Sigmoid colon (tissue), 7 donors: ENCODE results near the gene TMEM255A. TPM values are rescaled to one million over a fixed set of nuclear protein-coding genes. Genes with fewer than 3 reads are reported as not detected.
"Not testable (repeated sequence)": the region's sequence is repeated elsewhere in the genome, so short reads cannot be mapped to it uniquely, and the experiment has no call there.

Experiments used
- DNase-seq: peaks from one replicate; pipeline ENCODE4 v3.0.0-alpha.2; 2019
- H3K27ac ChIP-seq, 4 donors: fragments of 200-600 bp; sonication (generic); one replicate each; pipeline ENCODE4 v1.5.1; 2016 to 2019; ENCODE audit warnings: mild to moderate bottlenecking in 1 of 4
- H3K27me3 ChIP-seq, 3 donors: fragments of 200-600 bp; sonication (generic); one replicate each; pipeline ENCODE4 v1.5.1; 2019; ENCODE audit warnings: mild to moderate bottlenecking in 1 of 3
- H3K36me3 ChIP-seq, 4 donors: fragments of 200-600 bp; sonication (generic); one replicate each; pipeline ENCODE4 v1.5.1; 2016 to 2019
- H3K4me1 ChIP-seq, 4 donors: fragments of 200-600 bp; sonication (generic); one replicate each; pipeline ENCODE4 v1.5.1; 2017 to 2019
- H3K4me3 ChIP-seq, 4 donors: fragments of 200-600 bp; sonication (generic); one replicate each; pipeline ENCODE4 v1.5.1; 2017 to 2019; ENCODE audit warnings: mild to moderate bottlenecking in 2 of 4, moderate library complexity in 1 of 4
- H3K9me3 ChIP-seq, 4 donors: fragments of 200-600 bp in 3 of 4; sonication (generic) in 3 of 4; one replicate each; pipeline versions ENCODE4 v1.5.1 to v1.6.1; 2013 to 2019
- EP300 ChIP-seq, 4 donors: sonication (generic); formaldehyde crosslinking; IDR thresholded peaks; one replicate each; pipeline ENCODE4 v1.6.1; 2017; ENCODE audit warnings: antibody characterized with exemption in 4 of 4
- POLR2A ChIP-seq, 2 donors: fragments of 450-650 bp; IDR thresholded peaks; one replicate each; pipeline ENCODE4 v1.6.1; 2016; ENCODE audit warnings: antibody characterized with exemption in 2 of 2, mild to moderate bottlenecking in 2 of 2, moderate library complexity in 2 of 2
- POLR2AphosphoS5 ChIP-seq, 4 donors: sonication (generic); formaldehyde crosslinking; IDR thresholded peaks; one replicate each; pipeline ENCODE4 v1.6.1; 2017; ENCODE audit warnings: antibody characterized with exemption in 4 of 4
- WGBS, 2 donors: extraction: QIAGEN DNeasy Blood & Tissue Kit; methylation state at CpG; one replicate each; pipeline ENCODE4 v1.1.7; 2013; 5-methylcytosine and 5-hydroxymethylcytosine counted together
- intact Hi-C: fragments of 100-400 bp; cut with DNase I; formaldehyde crosslinking; loops from one replicate; pipeline ENCODE4 v1.15.1; 2023
- polyA plus RNA-seq, 3 donors: library from polyadenylated mRNA; stranded (reverse); fragments of 200-250 nt; gene quantifications; one replicate each; pipeline ENCODE4 v1.2.3, GENCODE V29; 2013
- total RNA-seq, 4 donors: library from RNA; depleted of rRNA; stranded (reverse); fragments of >200 nt; gene quantifications; one replicate each; pipeline ENCODE4 v1.1.0, GENCODE V29; 2016
- TF ChIP-seq, protein P1 (sequence below), 4 experiments: fragments of 450-650 bp in 3 of 4; fragments of 200-600 bp in 1 of 4; IDR thresholded peaks; one replicate each; pipeline ENCODE4 v1.5.1; 2016 to 2019; ENCODE audit warnings: antibody characterized with exemption in 4 of 4, mild to moderate bottlenecking in 3 of 4, moderate library complexity in 2 of 4
- donor health status: healthy with polysubstance abuse.
- donor health status: Bipolar disorder and iron deficiency.
- donor health status: healthy.

The TMEM255A gene
- total and polyA plus RNA-seq, 7 donors = 0.69 to 5.9 (median 3.9) TPM

DNA sequence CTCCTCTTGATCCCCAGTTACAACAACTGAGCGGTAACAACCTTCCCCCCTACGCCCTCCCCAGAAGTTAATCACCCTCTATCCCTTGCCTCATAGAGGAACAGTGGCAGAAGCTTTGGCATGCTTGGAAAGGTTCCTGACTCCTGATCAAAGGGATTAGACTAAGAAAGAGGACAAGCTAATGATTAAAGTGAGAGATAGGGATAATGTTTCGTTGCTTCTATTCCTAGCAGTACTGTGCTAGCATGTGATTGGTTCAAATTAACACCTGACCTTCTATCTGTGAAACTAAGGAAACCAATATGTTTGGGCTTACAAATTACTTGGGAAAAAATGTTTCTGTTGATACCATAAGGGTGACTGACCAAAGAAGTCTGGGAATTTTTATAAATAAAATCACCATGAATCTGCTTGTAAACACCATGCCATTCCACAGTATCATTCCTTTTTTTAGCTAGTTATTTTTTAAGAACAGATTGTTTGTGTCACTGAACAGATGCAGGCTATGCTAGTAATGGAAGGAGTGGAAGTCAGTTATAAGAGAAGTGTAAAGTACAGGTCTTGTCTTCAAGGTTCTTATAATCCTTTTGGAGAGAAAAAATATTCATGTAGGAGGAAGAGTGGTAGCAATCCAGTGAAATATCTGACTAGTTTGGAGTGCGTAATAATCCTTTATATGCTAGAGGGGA is 39.3 kb upstream of the TMEM255A start:
- Histone ChIP-seq H3K4me1 (no peaks in the 10 kb centered on the region), H3K4me3 (no peak overlapping the region), H3K27me3 (no peaks in the 10 kb centered on the region), H3K27ac (no peak overlapping the region), H3K9me3 (no peaks in the 10 kb centered on the region), H3K36me3 (no peaks in the 10 kb centered on the region)
- no peak for DNase-seq
- 73 to 84% methylated on average over 4 of the region's 4 CpGs for WGBS, 2 donors
- TF ChIP-seq EP300 (IDR thresholded peaks at IDR 0.05) (no peak), POLR2AphosphoS5 (IDR thresholded peaks at IDR 0.05) (no peak), POLR2A (IDR thresholded peaks at IDR 0.05) (no peak)
- TF ChIP-seq, protein P1, sequence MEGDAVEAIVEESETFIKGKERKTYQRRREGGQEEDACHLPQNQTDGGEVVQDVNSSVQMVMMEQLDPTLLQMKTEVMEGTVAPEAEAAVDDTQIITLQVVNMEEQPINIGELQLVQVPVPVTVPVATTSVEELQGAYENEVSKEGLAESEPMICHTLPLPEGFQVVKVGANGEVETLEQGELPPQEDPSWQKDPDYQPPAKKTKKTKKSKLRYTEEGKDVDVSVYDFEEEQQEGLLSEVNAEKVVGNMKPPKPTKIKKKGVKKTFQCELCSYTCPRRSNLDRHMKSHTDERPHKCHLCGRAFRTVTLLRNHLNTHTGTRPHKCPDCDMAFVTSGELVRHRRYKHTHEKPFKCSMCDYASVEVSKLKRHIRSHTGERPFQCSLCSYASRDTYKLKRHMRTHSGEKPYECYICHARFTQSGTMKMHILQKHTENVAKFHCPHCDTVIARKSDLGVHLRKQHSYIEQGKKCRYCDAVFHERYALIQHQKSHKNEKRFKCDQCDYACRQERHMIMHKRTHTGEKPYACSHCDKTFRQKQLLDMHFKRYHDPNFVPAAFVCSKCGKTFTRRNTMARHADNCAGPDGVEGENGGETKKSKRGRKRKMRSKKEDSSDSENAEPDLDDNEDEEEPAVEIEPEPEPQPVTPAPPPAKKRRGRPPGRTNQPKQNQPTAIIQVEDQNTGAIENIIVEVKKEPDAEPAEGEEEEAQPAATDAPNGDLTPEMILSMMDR (IDR thresholded peaks at IDR 0.05) = no peak
- intact Hi-C loops = no loop called here

DNA sequence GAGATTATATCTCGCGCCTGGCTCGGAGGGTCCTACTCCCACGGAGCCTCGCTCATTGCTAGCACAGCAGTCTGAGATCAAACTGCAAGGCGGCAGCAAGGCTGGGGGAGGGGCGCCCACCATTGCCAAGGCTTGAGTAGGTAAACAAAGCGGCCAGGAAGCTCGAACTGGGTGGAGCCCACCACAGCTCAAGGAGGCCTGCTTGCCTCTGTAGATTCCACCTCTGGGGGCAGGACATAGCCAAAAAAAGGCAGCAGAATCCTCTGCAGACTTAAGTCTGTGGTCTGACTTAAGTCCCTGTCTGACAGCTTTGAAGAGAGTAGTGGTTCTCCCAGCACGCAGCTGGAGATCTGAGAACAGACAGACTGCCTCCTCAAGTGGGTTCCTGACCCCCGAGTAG is 33.3 kb upstream of the TMEM255A start:
- H3K36me3 ChIP-seq, H3K27me3 ChIP-seq, H3K4me1 ChIP-seq, DNase-seq, H3K27ac ChIP-seq, intact Hi-C loops, H3K4me3 ChIP-seq, H3K9me3 ChIP-seq: not testable (repeated sequence)
- WGBS, 2 donors = 82 to 86% methylated on average over 11 of the region's 11 CpGs

DNA sequence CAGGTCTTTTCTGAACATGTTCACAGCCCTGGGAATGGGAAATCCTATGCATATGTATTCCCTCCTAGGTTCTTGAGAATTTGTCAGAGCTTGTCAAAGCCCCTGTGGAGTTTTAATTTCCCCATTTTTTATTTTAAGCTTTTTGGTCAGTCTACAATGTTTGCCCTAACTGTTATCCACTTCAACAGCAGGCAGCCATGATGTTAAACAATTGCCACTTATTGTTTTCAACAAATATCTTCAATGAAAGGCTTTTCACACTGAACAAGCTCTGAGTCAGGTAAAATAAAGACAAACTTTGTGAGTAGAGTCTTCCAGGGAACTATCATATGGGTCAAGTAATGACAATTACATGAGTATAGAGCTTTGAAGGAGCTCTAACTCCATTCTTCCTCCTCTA is 25.6 kb upstream of the TMEM255A start:
- H3K4me1 ChIP-seq = no peaks in the 10 kb centered on the region
- no peak overlapping the region for H3K27ac ChIP-seq
- TF ChIP-seq EP300 (IDR thresholded peaks at IDR 0.05) = no peak
- no peak for TF ChIP-seq POLR2A (IDR thresholded peaks at IDR 0.05)
- no peak for TF ChIP-seq POLR2AphosphoS5 (IDR thresholded peaks at IDR 0.05)
- TF ChIP-seq, protein P1 (IDR thresholded peaks at IDR 0.05) = no peak
- intact Hi-C loops = no loop called here
- no peaks in the 10 kb centered on the region for H3K27me3 ChIP-seq
- H3K9me3 ChIP-seq = peaks cover 0 to 7% (median 0%) of the 10 kb centered on the region in 4 donors
- DNase-seq = no peak
- H3K36me3 ChIP-seq = no peaks in the 10 kb centered on the region
- no peak overlapping the region for H3K4me3 ChIP-seq

DNA sequence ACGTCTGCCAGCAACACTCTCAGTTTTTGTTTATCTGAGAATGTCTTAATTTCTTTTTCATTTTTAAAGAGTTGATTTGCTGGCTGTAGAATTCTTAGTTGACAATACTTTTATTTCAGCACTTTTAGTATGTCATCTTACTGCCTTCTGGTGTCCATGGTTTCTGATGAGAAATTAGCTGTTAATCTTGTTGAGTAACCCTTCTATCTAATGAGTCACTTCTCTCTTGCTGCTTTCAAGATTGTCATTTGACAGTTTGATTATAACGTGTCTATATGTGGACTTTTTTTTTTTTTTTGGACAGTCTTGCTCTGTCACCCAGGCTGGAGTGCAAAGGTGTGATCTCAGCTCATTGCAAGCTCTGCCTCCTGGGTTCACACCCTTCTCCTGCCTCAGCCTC is 24.0 kb upstream of the TMEM255A start:
- 63 to 69% methylated on average over 2 of the region's 2 CpGs for WGBS, 2 donors
- DNase-seq = no peak
- intact Hi-C loops = no loop called here

DNA sequence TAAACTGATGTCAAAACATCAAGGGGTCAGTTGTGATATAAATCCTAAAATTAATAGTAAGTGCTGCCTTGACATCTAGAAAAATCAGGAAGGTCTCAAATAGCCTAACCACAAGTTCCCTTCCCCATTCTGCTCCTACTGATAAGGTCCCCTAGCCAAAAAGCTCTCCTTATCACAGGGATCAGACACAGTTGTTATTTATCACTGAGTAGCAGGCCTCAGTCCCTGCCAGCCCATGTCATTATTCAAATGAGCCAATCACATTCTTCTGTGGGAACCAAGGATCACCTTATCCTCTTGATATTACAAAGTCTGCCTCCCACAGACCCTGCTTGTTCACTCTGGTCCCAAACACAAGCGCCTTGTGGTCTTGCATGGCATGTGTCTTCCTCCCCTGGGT is 23.3 kb upstream of the TMEM255A start:
- H3K4me1 ChIP-seq = no peaks in the 10 kb centered on the region
- H3K27me3 ChIP-seq = no peaks in the 10 kb centered on the region
- no peak for DNase-seq
- no peak overlapping the region for H3K4me3 ChIP-seq
- H3K27ac ChIP-seq = no peak overlapping the region
- H3K9me3 ChIP-seq = peaks cover 0 to 7% (median 0%) of the 10 kb centered on the region in 4 donors
- intact Hi-C loops = no loop called here
- WGBS, 2 donors = 83 to 86% methylated on average over 1 of the region's 1 CpG
- TF ChIP-seq POLR2AphosphoS5 (IDR thresholded peaks at IDR 0.05) (no peak), POLR2A (IDR thresholded peaks at IDR 0.05) (no peak), EP300 (IDR thresholded peaks at IDR 0.05) (no peak)
- TF ChIP-seq, protein P1 (IDR thresholded peaks at IDR 0.05) = no peak
- no peaks in the 10 kb centered on the region for H3K36me3 ChIP-seq

More for the DNA sequence above, 24.0 kb upstream of the TMEM255A start:
- Histone ChIP-seq H3K4me3 (no peak overlapping the region), H3K9me3 (peaks cover 0 to 7% (median 0%) of the 10 kb centered on the region in 4 donors), H3K4me1 (no peaks in the 10 kb centered on the region), H3K27me3 (no peaks in the 10 kb centered on the region), H3K27ac (no peak overlapping the region), H3K36me3 (no peaks in the 10 kb centered on the region)
- TF ChIP-seq EP300 (IDR thresholded peaks at IDR 0.05) = no peak
- TF ChIP-seq POLR2AphosphoS5 (IDR thresholded peaks at IDR 0.05) = no peak
- TF ChIP-seq, protein P1 (IDR thresholded peaks at IDR 0.05) = no peak
- no peak for TF ChIP-seq POLR2A (IDR thresholded peaks at IDR 0.05)
